NCI-H2227 treated with DMSO at 0.1 percent for 48 hours (cell line): ENCODE results near the gene FOSL2.

Experiments used
- DNase-seq: peaks from one replicate; lab custom pipeline; 2025; lab: John Stamatoyannopoulos, UW

Gene FOSL2

DNA sequence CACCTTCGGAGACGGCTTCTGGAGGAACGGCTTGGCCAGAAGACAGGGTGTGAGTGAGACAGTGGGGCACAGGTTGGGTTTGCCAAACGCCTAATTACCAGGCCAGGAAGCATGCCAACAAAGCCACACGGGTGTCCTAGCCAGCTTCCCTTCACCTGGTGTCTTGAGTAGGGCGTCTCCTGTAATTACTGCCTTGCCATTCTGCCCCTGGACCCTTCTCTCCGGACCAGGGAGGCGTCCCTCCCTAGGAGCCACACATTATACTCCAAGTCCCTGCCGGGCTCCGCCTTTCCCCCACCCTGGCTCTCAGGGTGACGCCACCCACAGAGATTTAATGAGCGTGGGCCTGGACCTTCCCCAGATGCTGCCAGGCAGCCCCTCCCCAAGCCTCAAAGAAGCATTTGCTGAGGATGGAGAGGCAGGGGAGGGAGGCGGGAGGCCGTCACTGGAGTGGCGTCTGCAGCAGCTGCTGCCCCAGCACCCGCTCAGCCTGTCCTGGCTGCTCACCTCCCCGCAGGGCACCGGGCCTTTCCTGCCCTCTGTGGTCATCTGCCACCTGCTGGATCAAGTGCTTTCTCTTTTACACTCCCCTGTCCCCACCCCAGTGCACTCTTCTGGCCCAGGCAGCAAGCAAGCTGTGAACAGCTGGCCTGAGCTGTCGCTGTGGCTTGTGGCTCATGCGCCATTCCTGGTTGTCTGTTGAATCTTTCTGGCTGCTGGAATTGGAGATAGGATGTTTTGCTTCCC, 20.7 kb downstream of the FOSL2 start:
- peak; percentile 32 for DNase-seq

GRCh38 chr2:28413899-28414295, 21.2 kb downstream of the FOSL2 start:
- DNase-seq = no peak

- DNase-seq = no peak
These were observed 21.9 kb downstream of the FOSL2 start for GRCh38 chr2:28414583-28414982.

GRCh38 chr2:28415010-28415409, 22.4 kb downstream of the FOSL2 start:
- DNase-seq = no peak

DNA sequence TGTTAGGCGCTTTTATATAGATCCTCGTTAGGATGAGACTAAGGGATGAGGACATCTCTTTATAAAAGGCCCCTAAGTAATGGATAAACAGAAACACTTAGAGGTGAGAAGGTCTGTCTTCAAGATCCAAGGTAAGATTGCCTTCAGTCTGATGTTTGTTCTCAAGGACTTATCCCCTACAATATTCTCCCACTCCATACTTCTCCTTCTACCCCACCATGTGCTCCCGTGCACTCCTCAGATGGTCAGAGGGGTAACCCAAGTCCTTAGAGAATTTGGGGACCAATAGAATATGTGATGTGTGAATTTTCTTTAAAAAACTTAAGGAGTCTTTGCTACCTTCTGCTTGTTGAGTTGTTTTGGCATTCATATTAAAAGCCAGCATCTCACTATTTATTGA, 23.1 kb downstream of the FOSL2 start:
- no peak for DNase-seq

DNA sequence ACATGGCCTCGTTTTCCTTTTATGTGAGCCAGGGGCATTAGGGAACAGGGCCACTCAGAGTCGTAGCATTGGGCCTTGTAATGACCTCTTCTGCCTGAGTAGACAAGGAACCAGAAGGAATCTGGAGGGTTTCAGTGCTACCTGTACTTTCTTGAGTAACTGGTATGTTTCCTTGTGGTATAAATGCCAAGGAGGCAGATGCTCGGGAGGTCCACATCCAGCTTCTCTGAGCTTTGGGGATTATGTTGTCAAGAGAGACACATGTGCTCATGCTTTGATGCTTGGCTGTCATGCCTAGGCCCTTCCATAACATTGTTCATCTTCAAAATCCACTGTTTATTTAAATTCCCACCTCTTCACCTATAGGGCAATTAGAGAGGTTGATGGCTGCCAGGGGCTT, 26.3 kb downstream of the FOSL2 start:
- no peak for DNase-seq

GRCh38 chr2:28419443-28420270, 27.0 kb downstream of the FOSL2 start:
- no peak for DNase-seq

DNA sequence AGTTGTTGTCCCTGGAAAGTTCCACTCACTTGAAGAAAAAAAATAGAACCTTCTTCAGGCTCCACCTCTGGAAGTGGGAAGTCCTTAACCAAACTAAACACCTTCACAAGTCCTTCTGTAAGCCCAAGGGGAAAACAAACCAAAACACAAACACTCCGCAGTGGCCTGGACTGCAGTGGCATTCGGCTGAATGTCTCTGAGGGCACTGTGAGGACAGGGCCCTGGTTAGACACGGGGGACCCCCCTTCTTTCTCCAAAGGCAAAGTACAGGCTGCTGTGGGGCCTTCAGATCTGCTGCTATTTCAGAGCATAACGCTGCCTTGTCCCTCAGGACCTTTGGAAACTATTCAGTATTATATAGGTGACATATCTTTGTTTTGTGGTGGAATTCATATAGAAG, 28.1 kb downstream of the FOSL2 start:
- DNase-seq = no peak

GRCh38 chr2:28422908-28423741, 30.5 kb downstream of the FOSL2 start:
- no peak for DNase-seq

GRCh38 chr2:28423856-28424605, 31.4 kb downstream of the FOSL2 start:
- no peak for DNase-seq

GRCh38 chr2:28424799-28425463, 32.3 kb downstream of the FOSL2 start:
- no peak for DNase-seq

- no peak for DNase-seq
These were observed 32.8 kb downstream of the FOSL2 start for GRCh38 chr2:28425464-28425835.

GRCh38 chr2:28427741-28428415, 35.2 kb downstream of the FOSL2 start:
- DNase-seq = no peak

GRCh38 chr2:28428486-28428885, 35.8 kb downstream of the FOSL2 start:
- DNase-seq = no peak

- no peak for DNase-seq
These were observed 37.1 kb downstream of the FOSL2 start for GRCh38 chr2:28429636-28430376.

DNA sequence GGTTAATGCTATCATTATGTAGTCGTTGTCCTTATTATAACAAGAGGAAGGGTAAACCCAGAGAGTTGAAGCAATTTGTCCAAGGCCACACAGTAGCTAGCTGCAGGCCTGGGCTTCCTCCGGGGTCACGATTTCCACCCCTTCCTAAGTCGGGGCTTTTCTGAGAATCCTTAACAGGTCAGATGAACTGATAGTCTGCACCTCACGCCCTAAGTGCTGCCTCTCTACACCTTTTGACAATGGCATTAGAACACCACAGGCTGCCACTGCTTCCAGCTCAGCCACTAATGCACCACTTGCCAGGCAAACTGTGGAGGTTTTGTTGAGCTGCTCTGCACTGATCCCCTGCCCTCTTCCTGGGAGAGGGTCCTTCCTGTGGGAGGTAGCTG, 37.7 kb downstream of the FOSL2 start:
- no peak for DNase-seq

DNA sequence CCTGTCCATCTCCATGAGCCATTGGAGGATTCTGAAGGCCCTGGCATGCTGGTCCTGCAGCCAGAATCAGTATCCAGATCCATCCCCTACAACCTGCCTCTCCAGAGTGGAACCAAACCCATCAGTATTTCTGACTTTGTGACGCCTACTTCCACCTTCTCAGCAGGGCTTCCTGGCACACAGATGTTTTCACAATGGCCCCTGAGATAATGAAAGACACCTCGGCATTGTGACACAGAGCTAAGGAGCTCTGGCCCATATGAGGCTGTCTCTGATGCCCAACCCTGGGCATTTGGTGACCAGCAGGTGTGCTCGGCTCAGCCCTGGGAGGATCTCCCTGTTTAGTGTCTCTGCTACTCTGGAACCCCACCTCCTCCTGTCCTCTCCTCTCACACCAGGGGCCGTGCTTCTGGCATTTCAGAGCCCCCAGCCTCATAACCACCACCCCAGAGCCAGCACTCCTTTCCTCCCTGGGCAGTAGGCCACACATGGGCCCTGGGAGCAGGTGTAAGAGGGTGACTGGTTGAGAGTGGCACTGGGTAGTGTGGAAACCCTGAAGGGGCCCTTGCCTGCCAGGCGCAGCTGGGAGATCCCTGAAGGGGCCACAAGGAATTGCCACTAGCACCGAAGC, 38.2 kb downstream of the FOSL2 start:
- no peak for DNase-seq

- DNase-seq = no peak
These were observed 39.1 kb downstream of the FOSL2 start for GRCh38 chr2:28431741-28432140.

DNA sequence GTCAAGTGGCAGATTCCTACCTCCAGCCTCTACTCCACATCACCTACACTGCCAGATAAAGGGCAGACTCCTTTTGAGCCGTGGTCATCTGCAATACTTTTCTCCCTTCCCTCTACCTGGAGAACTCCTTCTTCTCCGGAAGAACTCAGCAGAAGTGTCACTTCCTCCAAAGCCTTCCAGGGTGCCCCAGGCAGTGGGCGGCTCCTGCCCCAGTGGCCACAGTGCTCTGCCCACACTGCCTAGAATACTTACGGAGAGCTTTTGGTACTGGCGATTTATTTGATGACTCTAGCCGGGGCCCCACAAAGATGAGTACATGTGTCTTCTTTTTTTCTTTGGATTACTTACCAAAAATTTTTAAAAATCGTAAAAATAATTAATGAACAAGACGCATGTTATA, 39.7 kb downstream of the FOSL2 start:
- DNase-seq = no peak

DNA sequence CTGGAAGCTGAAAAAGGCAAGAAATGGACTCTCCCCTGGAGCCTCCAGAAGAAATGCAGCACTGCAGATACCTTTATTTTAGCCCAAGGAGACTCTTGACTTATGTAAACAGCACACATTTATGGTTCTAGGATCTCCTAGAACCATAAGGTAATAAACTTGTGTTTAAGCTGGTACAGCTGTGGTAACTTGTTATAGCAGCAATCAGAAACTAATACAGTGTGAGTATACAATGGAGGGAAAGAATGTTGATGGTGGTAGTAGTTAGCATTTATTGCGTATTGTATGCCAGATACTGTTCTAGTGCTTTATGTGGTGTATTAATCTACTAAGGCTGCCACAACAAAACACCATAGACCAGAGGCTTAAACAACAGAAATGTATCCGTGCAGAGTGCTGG, 40.6 kb downstream of the FOSL2 start:
- no peak for DNase-seq
